Superior temporal gyrus (tissue), 1 donor: ENCODE data around the gene ATP5F1D.

ENCODE experiments used
- DNase-seq: peaks from one replicate; pipeline ENCODE4 v3.0.0-alpha.2; 2016; ENCODE audit errors: extremely low spot score

Gene ATP5F1D

GRCh38 chr19:1269478-1270212 lies 28.1 kb downstream of the ATP5F1D start:
- peak; percentile 77 for DNase-seq

GRCh38 chr19:1270213-1270853 lies 28.8 kb downstream of the ATP5F1D start:
- no peak for DNase-seq

GRCh38 chr19:1270854-1271527 lies 29.4 kb downstream of the ATP5F1D start:
- no peak for DNase-seq

- peak; percentile 7 for DNase-seq
Observed at GRCh38 chr19:1271528-1272422, 30.2 kb downstream of the ATP5F1D start.

- DNase-seq = peak; percentile 60
Observed at GRCh38 chr19:1272423-1273262, 31.1 kb downstream of the ATP5F1D start.

GRCh38 chr19:1273263-1274041 lies 31.9 kb downstream of the ATP5F1D start:
- peak; percentile 9 for DNase-seq

- no peak for DNase-seq
Observed at GRCh38 chr19:1274081-1274851, 32.7 kb downstream of the ATP5F1D start.

DNA sequence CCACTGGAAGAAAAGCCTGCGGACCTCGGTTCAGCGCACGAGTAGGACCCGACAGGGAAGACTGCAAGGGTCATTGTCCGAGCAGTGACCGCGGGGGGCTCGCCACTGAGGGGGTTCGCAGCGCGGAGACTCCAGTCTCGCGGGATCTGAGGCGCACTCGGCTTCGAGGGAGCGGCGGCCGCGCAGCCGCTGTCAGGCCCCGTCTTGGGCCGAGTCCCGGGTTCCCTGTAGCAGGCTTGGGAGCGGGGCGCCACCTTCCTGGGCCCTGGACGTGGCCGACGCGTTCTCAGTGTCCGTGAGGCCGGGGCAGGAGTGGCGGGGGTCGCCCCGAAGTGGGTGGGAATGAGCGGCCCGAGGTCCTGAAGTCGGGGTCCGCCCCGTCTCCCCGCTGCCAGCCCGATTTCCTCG lies 33.3 kb downstream of the ATP5F1D start:
- no peak for DNase-seq

- peak; percentile 95 for DNase-seq
Observed at GRCh38 chr19:1275260-1275975, 33.9 kb downstream of the ATP5F1D start, which contains the start of gene FAM174C. FAM174C (plus strand) TSS chr19:1275530; CDS start chr19:1275550, 20 bp downstream.

GRCh38 chr19:1275976-1276627 lies 34.6 kb downstream of the ATP5F1D start:
- DNase-seq = no peak

DNA sequence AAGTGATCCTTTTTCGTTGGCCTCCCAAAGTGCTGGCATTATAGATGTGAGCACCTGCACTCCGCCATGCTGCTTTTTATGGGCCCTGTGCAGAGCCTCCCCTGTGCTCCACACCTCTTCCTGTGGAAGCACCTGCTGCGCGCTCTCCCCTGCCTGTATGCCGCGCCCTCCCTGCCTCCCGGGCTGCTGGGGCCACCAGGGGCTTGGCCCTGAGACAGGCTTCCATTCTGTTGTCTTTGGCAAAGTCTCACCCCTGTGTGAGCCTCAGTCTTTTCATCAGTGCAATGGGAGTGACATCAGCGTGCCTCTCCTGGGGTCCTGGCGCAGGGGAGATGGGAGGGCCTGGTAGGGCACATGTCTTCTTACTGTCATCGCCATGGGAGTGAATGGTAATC lies 35.1 kb downstream of the ATP5F1D start:
- DNase-seq = no peak

DNA sequence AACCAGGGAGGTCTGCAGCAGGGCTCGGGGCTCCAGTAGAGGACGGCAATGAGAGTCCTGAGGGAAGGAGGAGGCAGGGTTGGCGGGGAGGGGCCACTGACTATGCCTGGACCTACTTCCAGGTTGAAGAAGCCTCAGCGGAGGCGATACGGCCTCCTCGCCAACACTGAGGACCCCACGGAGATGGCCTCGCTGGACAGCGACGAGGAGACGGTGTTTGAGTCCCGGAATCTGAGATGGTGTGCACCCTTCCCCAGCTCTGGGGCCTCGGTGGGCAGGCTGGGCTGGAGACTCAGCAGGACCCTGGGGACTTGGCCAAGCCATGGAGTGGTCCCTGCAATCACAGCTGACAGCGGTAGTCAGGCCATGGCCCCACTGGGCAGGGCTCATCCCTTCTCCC lies 35.5 kb downstream of the ATP5F1D start:
- no peak for DNase-seq

GRCh38 chr19:1278074-1278473 lies 36.5 kb downstream of the ATP5F1D start:
- DNase-seq = no peak

GRCh38 chr19:1278713-1279660 lies 37.4 kb downstream of the ATP5F1D start:
- no peak for DNase-seq

- DNase-seq = peak; percentile 92
Observed at GRCh38 chr19:1279782-1280341, 38.3 kb downstream of the ATP5F1D start.
